Measurements from ENCODE around the gene WDR70. TPM values are rescaled to one million over a fixed set of nuclear protein-coding genes. Genes with fewer than 3 reads are reported as not detected.
"Not testable (repeated sequence)": the region's sequence is repeated elsewhere in the genome, so short reads cannot be mapped to it uniquely, and the experiment has no call there.

WDR70 gene
- total RNA-seq, 2 donors from 2014 or later = 32.7 to 58.5 TPM

DNA sequence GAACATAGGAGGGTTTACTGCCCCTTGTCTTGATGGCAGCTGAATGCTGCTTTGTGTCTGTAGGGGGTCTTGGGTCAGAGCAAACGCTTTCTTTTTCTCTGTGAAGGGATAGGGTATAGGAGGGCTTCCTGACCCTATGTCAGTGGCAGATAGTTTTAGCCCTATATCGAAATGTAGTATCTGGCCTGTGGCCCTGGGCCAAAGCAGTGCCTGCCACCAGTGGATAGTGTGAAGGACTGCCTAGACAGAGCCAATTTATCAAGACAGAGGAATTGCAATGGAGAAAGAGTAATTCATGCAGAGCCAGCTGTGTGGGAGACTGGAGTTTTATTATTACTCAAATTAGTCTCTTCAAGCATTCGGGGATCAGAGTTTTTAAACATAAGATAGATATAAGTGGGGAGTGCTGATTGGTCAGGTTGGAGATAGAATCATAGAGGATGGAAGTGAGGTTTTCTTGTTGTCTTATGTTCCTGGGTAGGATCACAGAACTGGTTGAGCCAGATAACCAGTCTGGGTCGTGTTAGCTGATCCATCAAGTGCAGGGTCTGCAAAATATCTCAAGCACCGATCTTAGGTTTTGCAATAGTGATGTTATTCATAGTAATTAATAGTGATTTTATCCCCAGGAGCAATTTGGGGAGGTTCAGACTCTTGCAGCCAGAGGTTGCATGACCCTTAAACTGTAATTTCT, 282.3 kb downstream of the WDR70 start:
- DNase-seq (ENCODE audit: low spot score) (no peak), ATAC-seq (no peak)
- no peaks in the 10 kb centered on the region for H3K27me3 Mint-ChIP-seq
- H3K36me3 Mint-ChIP-seq = no peaks in the 10 kb centered on the region
- no peaks in the 10 kb centered on the region for H3K9me3 Mint-ChIP-seq
- H3K4me3 Mint-ChIP-seq = no peak overlapping the region
- H3K27ac Mint-ChIP-seq = no peak overlapping the region
- peaks cover 0 to 5% of the 10 kb centered on the region in 2 donors for H3K4me1 Mint-ChIP-seq (ENCODE audit: low read depth in 2 of 2)

DNA sequence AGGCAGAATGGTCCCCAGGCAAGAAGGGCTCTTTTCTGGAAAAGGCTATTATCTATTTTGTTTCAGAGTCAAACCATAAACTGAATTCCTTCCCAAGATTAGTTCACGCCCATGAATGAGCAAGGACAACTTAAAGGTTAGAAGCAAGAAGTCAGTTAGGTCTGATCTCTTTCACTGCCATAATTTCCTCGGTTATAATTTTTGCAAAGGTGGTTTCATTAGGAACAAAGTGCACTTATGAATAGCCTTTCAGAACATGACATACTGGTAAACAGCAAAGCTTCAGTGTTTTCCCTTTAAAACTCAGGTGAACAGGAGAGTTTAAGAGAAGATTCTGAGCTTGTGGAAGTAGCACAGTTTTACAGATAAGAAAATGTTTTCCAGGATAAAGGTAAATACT, 282.8 kb downstream of the WDR70 start:
- ATAC-seq (no peak), DNase-seq (ENCODE audit: low spot score) (no peak)
- Mint-ChIP-seq H3K4me1 (ENCODE audit: low read depth in 2 of 2) (peaks cover 0 to 5% of the 10 kb centered on the region in 2 donors), H3K27me3 (no peaks in the 10 kb centered on the region), H3K9me3 (no peaks in the 10 kb centered on the region), H3K27ac (no peak overlapping the region), H3K36me3 (no peaks in the 10 kb centered on the region), H3K4me3 (no peak overlapping the region)

DNA sequence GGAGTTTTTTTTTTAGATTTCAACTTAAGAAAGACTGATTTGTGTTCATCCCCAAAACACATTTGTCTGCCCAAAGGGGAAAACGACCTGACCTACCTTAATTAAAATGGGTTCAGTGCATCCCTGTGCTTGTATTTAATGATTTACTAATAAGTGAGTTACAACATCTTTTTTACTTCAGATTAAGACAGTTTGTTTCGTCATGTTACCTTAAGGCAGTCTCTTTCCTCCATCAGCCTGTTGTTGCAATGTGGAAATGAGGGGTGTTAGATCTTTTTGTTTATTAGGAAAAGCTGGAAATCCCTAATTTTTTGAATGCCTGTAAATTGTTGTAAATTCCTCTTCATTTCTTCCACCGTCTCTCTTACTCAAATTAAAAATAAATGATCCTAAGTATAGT, 283.2 kb downstream of the WDR70 start:
- H3K36me3 Mint-ChIP-seq = no peaks in the 10 kb centered on the region
- DNase-seq (ENCODE audit: low spot score) (no peak), ATAC-seq (no peak)
- H3K4me3 Mint-ChIP-seq = no peak overlapping the region
- H3K27ac Mint-ChIP-seq = no peak overlapping the region
- H3K9me3 Mint-ChIP-seq = no peaks in the 10 kb centered on the region
- H3K27me3 Mint-ChIP-seq = no peaks in the 10 kb centered on the region
- peaks cover 0 to 5% of the 10 kb centered on the region in 2 donors for H3K4me1 Mint-ChIP-seq (ENCODE audit: low read depth in 2 of 2)

DNA sequence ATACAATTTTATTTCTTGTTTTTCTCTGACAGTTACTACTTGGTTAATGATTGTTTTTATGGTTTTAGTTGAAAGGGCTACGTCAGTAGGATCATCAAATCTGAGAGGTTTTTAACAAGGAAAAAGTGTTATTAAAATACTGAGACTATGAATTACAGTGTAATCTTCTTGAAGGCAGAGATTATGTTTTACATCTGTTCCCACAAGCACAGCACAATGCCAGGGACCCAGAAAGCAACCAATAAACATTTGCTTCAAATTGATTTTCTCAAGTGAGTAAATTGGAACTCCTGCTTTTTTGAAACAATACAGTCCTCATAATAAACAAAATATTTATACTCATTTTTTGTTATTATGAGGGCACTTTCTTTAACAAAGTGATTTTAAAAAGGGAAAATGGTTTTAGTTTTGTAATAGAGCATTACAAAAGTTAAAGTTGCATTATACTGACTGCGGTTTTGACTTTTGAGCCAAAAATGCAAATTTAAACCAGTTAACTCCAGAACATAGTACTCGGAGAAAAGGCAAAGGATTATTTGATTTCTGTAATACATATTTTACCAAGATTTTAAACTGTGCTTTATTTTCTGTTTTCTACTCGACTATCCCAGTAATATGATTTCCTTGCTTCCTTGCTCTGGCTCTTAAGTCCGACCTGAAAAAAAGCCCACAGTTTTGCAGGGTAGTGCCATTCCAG, 283.8 kb downstream of the WDR70 start:
- DNase-seq (ENCODE audit: low spot score) = no peak
- H3K4me1 Mint-ChIP-seq (ENCODE audit: low read depth in 2 of 2) = peaks cover 0 to 5% of the 10 kb centered on the region in 2 donors
- H3K9me3 Mint-ChIP-seq = no peaks in the 10 kb centered on the region
- no peak overlapping the region for H3K4me3 Mint-ChIP-seq
- no peak overlapping the region for H3K27ac Mint-ChIP-seq
- H3K27me3 Mint-ChIP-seq = no peaks in the 10 kb centered on the region
- H3K36me3 Mint-ChIP-seq = no peaks in the 10 kb centered on the region
- no peak for ATAC-seq

DNA sequence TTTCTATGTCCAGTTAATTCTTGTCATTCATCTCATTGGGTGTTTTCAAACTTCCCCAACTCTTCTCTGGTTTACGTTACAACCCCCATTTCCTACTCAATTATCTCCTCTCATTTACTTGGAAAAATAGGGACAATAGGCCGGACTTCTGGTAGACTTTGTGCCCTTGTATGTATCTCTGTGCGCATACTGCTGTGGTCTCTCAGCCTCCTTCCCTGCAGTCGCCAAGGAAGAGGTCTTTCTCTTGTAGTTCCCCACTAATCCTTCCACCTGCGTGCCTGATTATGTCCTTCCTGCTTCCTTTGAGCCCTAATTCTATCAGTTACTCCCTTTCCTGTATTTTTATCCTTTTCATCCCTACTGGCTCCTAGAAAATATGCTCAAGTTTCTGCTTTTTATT, 284.4 kb downstream of the WDR70 start:
- no peaks in the 10 kb centered on the region for H3K36me3 Mint-ChIP-seq

DNA sequence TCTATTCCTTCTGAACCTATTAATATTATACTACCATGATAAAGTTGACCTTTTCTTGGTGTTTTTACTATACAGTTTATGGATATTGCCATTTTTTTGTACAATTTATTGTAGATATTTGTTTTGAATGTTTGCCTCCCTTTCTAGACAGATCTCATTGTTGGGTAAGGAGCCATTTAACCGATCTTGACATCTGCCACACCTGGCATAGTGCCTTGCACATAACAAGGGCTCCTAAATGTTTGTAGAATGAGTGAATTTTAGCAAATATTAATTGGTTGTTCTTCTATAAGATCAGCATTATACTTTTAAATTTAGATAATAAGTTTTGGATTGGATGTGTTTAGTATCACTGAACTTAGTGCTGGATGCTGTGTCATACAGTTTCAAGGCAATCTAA, 285.4 kb downstream of the WDR70 start:
- Mint-ChIP-seq H3K36me3 (no peaks in the 10 kb centered on the region), H3K4me3 (no peak overlapping the region), H3K27ac (no peak overlapping the region), H3K9me3 (no peaks in the 10 kb centered on the region), H3K27me3 (no peaks in the 10 kb centered on the region), H3K4me1 (ENCODE audit: low read depth in 2 of 2) (peaks cover 0 to 5% of the 10 kb centered on the region in 2 donors)
- no peak for DNase-seq (ENCODE audit: low spot score)
- no peak for ATAC-seq

More for the DNA sequence above, 284.4 kb downstream of the WDR70 start:
- Mint-ChIP-seq H3K4me1 (ENCODE audit: low read depth in 2 of 2) (peaks cover 0 to 5% of the 10 kb centered on the region in 2 donors), H3K27ac (no peak overlapping the region), H3K9me3 (no peaks in the 10 kb centered on the region), H3K27me3 (no peaks in the 10 kb centered on the region), H3K4me3 (no peak overlapping the region)
- no peak for ATAC-seq
- no peak for DNase-seq (ENCODE audit: low spot score)

DNA sequence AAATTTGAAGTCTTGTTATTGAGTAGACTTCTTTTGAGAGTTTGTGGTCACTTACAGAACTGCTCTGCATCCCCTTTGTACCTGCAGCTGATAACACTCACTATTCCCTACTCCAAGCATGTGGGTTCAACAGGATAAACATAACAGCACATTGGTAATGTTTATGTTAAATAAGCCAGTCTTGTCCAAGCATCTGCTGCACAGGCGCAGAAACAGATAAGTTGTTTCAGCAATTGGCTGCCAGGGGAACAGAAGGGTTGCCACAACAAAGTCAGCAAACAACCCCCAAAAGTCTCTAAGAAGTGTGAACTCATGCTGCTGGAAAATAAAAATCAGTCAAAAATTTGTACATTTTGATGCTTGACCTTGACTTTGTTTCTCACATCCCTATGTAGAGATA, 286.2 kb downstream of the WDR70 start:
- no peaks in the 10 kb centered on the region for H3K27me3 Mint-ChIP-seq
- ATAC-seq (no peak), DNase-seq (ENCODE audit: low spot score) (no peak)
- H3K9me3 Mint-ChIP-seq = no peaks in the 10 kb centered on the region
- H3K4me1 Mint-ChIP-seq (ENCODE audit: low read depth in 2 of 2) = peaks cover 0 to 5% of the 10 kb centered on the region in 2 donors
- H3K4me3 Mint-ChIP-seq = no peak overlapping the region
- H3K27ac Mint-ChIP-seq = no peak overlapping the region
- no peaks in the 10 kb centered on the region for H3K36me3 Mint-ChIP-seq

DNA sequence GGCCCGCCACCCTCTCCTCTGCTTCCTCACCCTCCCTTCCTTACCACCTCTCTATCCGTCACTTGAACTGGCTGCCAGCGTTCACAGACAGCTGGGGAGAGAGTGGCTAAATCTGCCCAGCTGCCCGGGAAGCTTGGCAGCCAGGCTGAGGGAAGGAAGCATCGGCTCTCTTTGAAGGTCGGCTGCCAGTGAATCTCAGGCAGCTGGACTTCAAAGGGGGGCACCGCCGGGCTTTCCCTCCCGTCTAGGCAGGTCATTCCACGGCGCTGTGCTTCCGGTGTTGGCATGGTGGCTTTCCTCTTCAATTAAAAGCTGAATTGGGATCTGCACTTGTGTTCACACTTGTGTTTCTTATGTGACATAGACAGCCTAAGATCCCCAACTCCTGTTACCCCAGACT, 286.8 kb downstream of the WDR70 start:
- Mint-ChIP-seq H3K9me3 (no peaks in the 10 kb centered on the region), H3K4me1 (ENCODE audit: low read depth in 2 of 2) (peaks cover 0 to 5% of the 10 kb centered on the region in 2 donors), H3K27me3 (no peaks in the 10 kb centered on the region), H3K36me3 (no peaks in the 10 kb centered on the region), H3K27ac (no peak overlapping the region), H3K4me3 (no peak overlapping the region)
- ATAC-seq (no peak), DNase-seq (ENCODE audit: low spot score) (no peak)

DNA sequence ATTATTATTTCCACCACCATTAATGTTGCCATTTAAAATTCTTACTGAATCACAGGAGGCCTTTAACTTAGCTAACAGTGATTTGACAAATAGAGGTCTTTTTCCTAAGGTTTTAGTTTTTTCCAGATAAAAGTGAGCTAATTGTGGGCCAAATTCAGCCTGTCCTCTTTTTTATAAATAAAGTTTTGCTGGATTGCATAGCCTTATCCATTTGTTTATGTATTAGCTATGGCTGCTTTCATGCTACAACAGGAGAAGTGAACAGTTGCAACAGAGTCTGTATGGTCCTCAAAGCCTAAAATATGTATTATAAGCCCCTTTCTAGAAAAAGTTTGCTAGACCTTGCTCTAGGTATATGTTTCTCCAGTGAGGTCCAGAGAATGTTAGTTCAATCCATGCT, 288.3 kb downstream of the WDR70 start:
- H3K9me3 Mint-ChIP-seq = no peaks in the 10 kb centered on the region
- H3K36me3 Mint-ChIP-seq = no peaks in the 10 kb centered on the region
- H3K4me1 Mint-ChIP-seq (ENCODE audit: low read depth in 2 of 2) = peaks cover 11 to 12% of the 10 kb centered on the region in 2 donors
- ATAC-seq (no peak), DNase-seq (ENCODE audit: low spot score) (no peak)
- no peaks in the 10 kb centered on the region for H3K27me3 Mint-ChIP-seq
- H3K4me3 Mint-ChIP-seq = no peak overlapping the region
- H3K27ac Mint-ChIP-seq = no peak overlapping the region

DNA sequence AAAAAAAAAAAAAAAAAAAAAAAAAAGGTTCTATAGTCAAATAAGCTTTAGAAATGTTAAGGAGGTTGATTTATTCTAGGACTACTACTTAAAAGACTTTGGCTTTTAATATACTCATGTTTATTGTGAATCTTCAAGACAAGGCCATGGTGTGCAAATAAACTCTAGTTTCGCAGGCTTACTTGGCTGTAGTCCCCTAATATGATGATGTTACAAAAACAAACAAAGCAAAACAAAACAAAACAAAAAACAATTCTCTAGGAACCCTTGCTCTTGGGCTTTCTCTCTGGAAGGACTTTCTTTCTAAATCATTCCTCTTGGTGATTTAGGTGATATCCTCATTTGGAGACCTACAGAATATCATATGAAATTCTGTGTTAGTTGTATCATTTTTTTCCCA, 288.7 kb downstream of the WDR70 start:
- Mint-ChIP-seq H3K9me3 (no peaks in the 10 kb centered on the region), H3K4me3 (no peak overlapping the region), H3K27ac (no peak overlapping the region), H3K36me3 (no peaks in the 10 kb centered on the region), H3K4me1 (ENCODE audit: low read depth in 2 of 2) (peaks cover 15 to 16% of the 10 kb centered on the region in 2 donors), H3K27me3 (no peaks in the 10 kb centered on the region)
- no peak for ATAC-seq
- DNase-seq (ENCODE audit: low spot score) = no peak

DNA sequence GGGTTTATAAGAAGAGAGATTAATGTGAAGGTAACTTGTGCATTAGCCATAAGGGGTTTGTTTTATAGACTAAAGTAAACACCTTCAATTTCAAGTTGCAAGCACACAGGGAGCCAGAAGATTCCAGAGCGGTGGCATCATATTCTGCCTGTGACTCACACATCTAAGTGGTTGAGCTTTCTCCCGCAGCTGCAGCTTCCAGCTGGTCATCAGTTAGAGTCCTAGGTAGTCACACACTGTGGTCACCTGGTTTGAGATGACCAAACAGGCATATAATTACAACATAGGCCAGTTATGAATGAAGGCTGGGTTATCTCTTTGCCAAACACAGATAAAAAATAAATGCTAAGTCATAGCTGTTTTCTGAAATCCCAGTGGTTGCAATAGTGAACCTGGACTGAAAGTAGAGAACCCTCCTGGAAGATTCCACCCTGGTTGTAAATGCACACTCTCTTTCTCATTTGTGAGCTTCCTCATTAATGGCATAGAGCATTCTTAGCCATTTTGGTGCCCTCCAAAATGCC, 289.5 kb downstream of the WDR70 start:
- H3K4me3 Mint-ChIP-seq = no peak overlapping the region
- no peak for ATAC-seq
- peaks cover 22 to 24% of the 10 kb centered on the region in 2 donors for H3K4me1 Mint-ChIP-seq (ENCODE audit: low read depth in 2 of 2)
- DNase-seq (ENCODE audit: low spot score) = no peak
- H3K27ac Mint-ChIP-seq = no peak overlapping the region
- no peaks in the 10 kb centered on the region for H3K36me3 Mint-ChIP-seq
- no peaks in the 10 kb centered on the region for H3K9me3 Mint-ChIP-seq
- no peaks in the 10 kb centered on the region for H3K27me3 Mint-ChIP-seq

DNA sequence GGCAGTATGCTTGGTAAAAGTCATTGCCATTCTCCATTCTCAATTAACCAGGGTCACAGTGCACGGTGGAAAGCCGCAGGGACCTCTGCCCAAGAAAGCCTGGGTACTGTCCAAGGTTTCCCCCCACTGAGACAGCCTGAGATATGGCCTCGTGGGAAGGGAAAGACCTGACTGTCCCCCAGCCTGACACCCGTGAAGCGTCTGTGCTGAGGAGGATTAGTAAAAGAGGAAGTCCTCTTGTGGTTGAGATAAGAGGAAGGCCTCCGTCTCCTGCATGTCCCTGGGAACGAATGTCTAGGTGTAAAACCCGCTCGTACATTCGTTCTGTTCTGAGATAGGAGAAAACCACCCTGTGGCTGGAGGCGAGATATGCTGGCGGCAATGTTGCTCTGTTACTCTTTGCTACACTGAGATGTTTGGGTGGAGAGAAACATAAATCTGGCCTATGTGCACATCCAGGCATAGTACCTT, 293.0 kb downstream of the WDR70 start:
- ATAC-seq = peak; percentile 65 to 67
- not testable (repeated sequence) for H3K27ac Mint-ChIP-seq; H3K9me3 Mint-ChIP-seq; H3K36me3 Mint-ChIP-seq; DNase-seq (ENCODE audit: low spot score); H3K27me3 Mint-ChIP-seq
- peaks cover 25 to 27% of the 10 kb centered on the region in 2 donors for H3K4me1 Mint-ChIP-seq (ENCODE audit: low read depth in 2 of 2)
- H3K4me3 Mint-ChIP-seq = peak overlapping the region; percentile 58

DNA sequence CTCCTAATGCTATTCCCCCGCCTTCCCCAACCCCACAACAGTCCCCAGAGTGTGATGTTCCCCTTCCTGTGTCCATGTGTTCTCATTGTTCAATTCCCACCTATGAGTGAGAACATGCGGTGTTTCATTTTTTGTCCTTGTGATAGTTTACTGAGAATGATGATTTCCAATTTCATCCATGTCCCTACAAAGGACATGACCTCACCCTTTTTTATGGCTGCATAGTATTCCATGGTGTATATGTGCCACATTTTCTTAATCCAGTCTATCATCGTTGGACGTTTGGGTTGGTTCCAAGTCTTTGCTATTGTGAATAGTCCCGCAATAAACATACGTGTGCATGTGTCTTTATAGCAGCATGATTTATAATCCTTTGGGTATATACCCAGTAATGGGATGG, 295.2 kb downstream of the WDR70 start:
- not testable (repeated sequence) for H3K4me3 Mint-ChIP-seq; H3K9me3 Mint-ChIP-seq; H3K36me3 Mint-ChIP-seq; DNase-seq (ENCODE audit: low spot score); H3K27ac Mint-ChIP-seq; ATAC-seq; H3K27me3 Mint-ChIP-seq
- peaks cover 25 to 27% of the 10 kb centered on the region in 2 donors for H3K4me1 Mint-ChIP-seq (ENCODE audit: low read depth in 2 of 2)

DNA sequence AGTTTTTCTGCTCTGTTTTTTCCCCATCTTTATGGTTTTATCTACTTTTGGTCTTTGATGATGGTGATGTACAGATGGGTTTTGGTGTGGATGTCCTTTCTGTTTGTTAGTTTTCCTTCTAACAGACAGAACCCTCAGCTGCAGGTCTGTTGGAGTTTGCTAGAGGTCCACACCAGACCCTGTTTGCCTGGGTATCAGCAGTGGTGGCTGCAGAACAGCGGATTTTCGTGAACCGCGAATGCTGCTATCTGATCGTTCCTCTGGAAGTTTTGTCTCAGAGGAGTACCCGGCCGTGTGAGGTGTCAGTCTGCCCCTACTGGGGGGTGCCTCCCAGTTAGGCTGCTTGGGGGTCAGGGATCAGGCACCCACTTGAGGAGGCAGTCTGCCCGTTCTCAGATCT, 300.2 kb downstream of the WDR70 start:
- ATAC-seq, H3K4me3 Mint-ChIP-seq: not testable (repeated sequence)
- peaks cover 11% of the 10 kb centered on the region for H3K9me3 Mint-ChIP-seq

More for the DNA sequence above, 300.2 kb downstream of the WDR70 start:
- not testable (repeated sequence) for DNase-seq (ENCODE audit: low spot score); H3K27me3 Mint-ChIP-seq; H3K27ac Mint-ChIP-seq
- Mint-ChIP-seq H3K36me3 (peaks cover 31% of the 10 kb centered on the region), H3K4me1 (ENCODE audit: low read depth in 2 of 2) (peaks cover 5 to 12% of the 10 kb centered on the region in 2 donors)

Measured in natural killer cell treated with Interleukin-12 subunit alpha and Interleukin-12 subunit beta and Interleukin-15 and Interleukin-18, amount 100 ng/mL, for 72 hours (primary cell).